NK-92 (cell line): ENCODE data around the gene ASPSCR1.
"Not testable (repeated sequence)": the region's sequence is repeated elsewhere in the genome, so short reads cannot be mapped to it uniquely, and the experiment has no call there.

Source experiments
- DNase-seq: peaks from one replicate; lab custom pipeline; 2025; ENCODE audit not compliant: unreplicated experiment; lab: John Stamatoyannopoulos, UW

Gene ASPSCR1

DNA sequence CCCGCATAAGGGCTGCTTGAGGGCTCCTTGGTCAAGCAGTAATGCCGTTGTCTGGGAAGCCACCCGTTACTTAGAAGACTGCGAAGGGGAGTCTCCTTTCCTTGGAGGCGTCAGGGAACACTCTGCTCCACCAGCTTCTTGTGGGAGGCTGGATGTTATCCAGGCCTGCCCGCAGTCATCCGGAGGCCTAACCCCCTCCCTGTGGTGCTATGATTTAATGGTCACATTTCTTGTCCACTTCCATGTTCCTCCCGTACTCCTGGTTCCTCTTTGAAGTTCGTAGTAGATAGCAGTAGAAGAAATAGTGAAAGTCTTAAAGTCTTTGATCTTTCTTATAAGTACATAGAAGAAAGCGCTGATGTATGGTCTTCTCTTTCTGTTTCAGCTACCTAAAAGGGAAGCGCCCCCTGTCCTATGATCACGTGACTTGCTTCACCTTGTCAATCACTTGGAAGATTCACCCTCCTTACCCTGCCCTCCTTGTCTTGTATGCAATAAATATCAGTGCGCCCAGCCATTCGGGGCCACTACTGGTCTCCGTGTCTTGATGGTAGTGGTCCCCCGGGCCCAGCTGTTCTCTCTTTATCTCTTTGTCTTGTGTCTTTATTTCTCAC lies 61.5 kb downstream of the ASPSCR1 start:
- DNase-seq = not testable (repeated sequence)

DNA sequence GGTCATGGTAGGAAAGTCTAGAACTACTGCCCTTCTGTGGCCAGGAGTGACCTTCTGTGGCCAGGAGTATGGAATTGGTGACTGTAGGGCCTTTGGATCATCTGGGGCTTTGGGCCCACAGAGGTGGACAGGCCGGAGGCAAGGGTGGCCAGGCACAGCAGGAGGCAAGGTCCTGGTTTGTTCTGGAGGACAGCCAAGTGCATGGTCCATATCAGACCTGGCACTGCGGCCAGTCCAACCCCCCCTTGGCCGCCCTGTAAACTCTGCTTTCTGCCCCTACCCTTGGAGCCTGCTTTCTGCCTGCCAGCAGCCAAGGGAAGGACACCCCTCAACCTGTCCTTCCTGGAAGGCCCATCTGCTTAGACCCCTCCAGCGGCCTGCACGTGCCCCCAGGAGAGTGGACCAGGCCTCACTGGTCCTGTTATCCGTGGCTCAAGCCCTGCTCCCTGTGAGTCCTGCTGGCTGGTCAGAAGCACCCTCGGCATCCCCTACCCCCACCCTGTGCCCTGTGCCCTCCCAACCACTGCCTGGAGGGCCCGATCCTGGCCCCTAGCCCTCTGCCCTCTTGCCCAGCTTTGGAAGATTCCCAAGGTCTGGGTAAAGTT lies 62.4 kb downstream of the ASPSCR1 start:
- DNase-seq = no peak

DNA sequence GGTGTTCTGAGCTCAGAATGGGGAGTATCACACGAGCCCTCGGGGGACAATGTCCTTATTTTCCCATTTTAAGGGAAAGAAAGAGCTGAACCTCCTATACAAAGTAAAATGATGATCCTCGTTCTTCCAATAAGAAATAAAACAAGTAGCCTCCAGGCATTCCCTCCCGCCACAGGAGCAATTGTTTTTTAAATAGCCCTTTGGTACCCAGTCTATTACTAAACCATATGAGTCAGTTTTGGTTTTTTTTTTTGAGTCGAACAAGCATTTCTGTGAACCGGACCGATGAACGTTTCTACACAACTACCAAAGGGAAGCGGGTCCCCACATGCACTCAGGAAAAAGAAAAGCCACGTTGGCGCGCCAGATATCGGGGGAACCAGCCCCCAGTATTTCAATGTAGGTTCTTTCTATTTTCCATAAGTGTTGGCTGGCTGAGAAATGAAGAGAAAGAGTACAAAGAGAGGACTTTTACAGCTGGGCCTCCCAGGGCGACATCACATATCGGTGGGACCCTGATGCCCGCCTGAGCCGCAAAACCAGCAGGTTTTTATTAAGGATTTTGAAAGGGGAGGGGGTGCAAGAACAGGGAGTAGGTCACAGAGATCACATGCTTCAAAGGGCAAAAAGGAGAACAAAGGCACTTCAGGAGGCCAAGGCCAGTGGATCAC lies 63.9 kb downstream of the ASPSCR1 start:
- no peak for DNase-seq

DNA sequence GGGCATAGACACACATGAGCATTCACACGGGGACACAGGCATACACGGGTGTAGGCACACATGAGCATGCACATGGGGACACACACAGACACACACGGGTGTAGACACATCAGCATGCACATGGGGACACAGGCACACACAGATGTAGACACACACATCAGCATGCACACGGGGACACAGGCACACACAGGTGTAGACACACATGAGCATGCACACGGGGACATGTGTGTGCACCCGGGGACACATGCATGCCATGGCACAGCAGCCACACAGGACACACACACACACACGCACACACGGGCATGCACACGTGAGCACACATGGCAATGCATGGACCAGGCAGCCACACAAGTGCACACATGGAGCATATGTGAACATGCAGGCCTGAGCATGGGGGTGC lies 65.2 kb downstream of the ASPSCR1 start:
- no peak for DNase-seq

DNA sequence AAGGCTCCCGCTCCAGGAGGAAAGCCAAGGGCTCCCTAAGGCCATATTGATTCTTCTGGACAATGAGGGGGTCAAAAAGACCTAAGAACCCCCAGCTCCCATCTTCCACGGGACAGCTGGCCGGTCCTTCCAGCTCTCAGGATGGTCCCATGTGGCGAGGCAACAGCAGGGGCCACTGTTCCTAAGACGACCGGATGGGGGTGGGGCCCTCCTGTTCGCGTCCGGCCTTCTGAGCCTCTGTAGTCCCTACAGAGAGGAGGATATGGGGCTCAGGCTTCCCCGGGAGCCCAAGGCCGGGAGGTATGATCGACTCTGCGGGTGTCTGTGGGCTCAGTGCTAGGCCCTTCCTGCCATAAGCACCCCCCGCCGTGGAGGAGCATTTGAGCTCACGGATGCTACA lies 66.1 kb downstream of the ASPSCR1 start:
- DNase-seq = no peak

DNA sequence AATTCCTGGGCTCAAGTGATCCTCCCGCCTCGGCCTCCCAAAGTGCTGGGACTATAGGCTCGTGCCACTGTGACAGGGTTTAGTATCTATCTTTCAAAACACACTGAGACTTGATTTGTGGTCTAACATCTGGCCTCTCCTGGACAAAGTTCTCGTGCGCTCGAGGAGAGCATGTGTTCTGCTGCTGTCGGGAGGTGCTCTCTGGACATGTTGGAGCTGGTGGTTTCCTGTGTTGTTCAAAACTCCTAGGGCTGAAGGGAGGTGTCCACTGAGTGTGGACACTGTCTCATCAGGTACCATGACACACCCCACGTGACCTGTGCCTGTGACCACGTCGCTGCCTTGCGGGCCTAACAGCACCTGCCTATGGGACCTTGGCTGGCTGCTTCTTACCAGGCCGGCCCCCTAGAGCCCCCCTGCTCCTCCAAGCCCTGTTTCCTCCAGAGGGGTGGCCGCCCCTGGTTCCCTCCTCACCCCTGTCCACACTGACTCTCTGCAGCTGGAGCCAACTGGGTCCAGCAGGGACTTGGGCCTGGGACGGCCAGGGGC lies 68.6 kb downstream of the ASPSCR1 start:
- no peak for DNase-seq

DNA sequence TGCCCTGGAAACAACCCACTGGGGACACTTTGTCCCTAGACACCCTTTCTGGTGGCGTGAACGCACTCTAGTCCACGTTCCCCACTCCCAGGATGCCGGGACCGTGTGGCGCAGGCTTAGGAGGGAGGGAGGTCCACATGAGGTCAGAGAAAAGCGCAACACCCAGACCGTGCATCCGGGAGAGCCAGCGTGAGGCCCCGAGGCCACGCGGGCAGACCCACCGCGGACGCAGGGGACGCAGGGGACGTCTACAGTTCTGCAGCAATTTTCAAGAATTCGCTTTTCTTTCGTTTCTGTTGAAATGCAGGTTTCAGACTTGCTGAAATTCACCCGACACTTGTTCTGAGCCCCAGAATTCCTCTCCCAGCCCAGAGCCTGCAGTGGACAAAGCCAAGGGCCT lies 69.5 kb downstream of the ASPSCR1 start:
- DNase-seq = no peak

DNA sequence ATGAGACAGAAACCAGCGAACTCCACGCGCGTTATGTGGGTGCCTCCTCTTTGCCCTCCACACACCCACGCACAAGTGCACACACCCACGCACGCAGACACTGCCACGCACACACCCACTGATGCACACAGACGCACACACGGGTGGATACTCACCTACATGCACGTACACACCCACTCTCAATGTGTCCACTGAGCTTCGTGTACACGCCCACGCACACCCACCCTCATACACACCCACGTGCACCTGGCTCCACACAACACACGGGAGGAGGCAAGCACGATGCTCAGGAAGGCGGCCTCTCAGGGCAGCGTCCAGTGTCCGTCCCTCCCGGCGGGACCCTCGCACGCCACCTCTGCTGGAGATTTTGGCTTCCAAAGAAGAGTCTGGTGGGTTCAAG lies 70.0 kb downstream of the ASPSCR1 start:
- DNase-seq = no peak

DNA sequence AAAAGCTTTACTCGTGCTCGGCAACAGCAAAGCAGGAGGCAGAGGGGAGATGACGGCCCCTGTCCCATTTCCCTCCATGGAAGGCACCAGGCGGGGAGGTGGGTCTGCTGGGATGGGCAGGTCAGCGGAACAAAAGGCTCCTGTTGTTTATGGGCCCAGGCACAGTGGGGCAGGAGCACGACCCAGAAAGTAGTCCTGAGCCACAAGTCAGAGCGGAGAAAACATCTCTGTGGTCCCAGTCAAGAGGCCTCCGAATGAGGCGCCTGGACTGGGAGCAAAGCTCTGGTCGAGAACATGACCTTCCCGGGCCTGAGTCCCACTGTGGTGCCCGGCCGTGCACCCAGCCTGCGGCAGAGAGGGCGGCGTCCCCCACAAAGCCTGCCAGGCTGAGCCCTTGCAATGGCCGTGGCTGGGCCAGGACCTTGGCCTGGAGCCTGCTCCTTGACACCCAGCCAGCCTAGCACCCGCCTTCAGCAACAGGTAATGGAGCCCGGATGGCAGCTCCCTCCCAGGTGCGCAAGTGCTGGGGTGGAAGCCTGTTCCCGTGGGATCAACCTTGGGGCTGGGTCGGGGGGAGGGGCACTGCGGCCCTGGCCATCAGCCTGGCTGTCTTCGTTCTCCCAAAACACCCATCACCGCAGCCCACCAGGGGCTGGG lies 70.6 kb downstream of the ASPSCR1 start:
- no peak for DNase-seq

DNA sequence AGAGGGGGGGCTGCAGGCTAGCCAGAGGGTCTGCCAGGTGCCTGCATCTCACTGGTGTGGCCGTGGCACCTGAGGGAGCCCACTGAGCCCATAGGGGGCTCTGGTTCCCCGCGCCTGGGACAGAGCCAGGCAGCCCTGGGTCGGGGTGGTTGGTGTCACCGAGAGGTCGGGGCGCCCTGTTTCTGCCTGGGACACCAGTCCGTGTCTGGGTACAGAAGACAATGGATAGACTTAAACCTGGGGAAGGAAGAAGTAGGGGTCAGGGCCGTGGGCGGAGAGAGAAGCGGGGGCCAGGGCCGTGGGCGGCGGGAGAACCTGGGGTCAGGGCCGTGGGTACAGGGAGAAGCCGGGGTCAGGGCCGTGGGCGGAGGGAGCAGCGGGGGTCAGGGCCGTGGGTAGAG lies 71.1 kb downstream of the ASPSCR1 start:
- no peak for DNase-seq

DNA sequence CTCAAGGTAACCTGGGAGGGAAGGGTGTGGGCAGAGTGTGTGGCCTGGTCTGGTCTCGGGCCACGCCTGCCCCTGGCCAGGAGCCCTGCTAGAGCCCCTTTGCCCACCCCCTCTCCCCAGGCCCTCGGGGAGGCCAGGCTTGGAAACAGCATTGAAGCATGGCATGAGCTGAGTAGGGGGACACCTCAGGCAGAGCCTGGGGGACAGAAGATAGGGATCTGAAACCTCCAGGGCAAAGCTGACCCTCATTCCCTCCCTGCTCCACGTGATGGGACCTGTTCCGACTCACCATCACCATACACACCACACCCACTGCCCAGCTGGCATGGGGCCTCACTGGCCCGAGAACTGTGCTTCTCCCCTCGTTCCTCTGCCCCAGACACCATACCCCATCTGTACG lies 71.7 kb downstream of the ASPSCR1 start:
- DNase-seq = no peak

DNA sequence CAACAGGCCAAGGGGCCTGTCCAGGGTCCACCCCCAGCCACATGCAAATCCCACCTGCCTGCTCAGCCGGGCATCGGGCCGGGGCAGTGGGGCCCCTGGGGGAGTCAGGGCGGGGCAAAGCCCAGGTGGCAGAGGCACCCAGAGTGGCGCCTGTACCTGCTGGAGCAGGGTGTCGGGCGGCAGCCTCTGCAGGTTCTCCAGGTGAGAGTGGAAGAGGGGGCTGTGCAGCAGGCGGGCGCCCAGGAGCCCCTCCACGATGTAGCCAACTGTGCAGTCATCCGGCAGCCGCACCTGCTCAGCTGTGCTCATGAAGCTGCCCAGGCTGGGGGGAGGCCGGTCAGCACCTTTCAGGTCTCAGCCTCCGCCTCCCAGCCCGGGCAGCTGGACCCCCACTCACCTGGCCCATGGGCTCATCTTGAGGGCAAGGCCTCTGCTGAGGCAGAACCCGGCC lies 72.1 kb downstream of the ASPSCR1 start:
- no peak for DNase-seq

DNA sequence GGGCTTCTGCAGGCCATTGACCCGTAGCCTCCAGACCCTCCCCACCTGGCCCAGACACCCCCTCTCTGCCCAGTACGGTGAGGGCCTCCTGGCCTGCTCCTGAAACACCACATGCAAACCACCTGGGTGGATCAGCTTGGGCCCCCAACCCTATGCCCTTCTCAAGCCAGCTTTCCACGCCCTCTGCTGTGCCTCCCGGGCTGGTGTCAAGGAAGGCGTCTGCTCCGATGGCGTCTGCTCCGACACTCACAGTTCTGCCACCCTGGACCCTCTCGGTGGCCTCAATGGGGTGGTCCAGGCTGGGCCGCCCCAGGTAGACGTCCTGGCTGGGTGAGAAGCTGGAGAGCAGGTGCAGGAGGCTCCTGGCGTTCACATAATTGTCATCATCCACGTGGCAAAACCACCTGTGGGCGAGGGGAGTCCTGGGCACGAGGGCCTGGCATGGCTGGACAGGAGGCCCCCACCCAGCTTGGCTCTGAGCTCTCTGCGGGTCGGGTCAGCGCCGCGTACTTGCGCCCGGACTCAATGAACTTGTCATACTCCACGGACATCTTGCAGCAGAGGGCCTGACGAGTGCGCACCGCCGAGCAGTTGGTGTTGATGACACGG lies 72.8 kb downstream of the ASPSCR1 start:
- no peak for DNase-seq

DNA sequence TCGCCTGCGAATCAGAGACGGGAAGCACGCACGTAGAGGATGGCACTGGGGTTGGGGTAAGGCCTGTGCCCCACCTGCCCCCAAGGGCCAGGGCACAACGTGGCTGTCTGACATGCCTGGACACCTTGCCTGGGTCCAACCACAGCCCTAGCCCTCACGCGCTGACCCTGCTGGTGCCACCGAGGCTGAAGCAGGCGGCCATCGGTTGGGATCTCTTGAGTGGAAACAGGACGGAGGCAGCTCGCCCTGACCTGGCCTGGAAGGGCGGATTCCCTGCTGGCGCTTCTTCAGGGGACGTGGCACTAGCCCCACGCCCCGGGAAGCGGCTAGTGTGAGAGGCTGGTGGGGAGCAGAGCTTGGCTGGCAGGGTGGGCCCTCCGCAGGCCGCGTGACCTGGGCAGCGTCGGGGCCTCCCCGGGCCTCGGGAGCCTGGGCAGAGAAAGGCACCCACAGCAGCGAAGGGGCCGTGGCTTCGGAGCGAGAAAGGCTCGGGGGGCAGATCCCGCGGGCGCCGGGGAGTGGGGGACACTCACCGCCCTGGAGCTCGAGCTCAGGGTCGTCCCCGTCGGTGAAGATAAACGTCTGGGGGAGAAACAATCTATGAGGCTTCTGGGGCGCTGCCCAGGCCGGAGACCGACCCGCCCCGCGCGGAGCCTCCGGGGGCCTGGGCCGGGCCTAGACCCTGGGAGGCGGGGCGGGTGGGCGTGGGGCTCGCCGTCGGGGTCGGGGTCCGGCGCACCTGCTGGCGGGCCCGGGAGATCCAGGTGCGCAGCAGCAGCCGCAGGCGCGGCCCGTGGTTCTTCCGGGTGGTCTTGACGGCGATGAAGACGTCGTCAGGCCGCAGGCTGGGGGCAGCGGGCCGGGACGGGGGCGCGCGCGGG lies 73.6 kb downstream of the ASPSCR1 start:
- no peak for DNase-seq

DNA sequence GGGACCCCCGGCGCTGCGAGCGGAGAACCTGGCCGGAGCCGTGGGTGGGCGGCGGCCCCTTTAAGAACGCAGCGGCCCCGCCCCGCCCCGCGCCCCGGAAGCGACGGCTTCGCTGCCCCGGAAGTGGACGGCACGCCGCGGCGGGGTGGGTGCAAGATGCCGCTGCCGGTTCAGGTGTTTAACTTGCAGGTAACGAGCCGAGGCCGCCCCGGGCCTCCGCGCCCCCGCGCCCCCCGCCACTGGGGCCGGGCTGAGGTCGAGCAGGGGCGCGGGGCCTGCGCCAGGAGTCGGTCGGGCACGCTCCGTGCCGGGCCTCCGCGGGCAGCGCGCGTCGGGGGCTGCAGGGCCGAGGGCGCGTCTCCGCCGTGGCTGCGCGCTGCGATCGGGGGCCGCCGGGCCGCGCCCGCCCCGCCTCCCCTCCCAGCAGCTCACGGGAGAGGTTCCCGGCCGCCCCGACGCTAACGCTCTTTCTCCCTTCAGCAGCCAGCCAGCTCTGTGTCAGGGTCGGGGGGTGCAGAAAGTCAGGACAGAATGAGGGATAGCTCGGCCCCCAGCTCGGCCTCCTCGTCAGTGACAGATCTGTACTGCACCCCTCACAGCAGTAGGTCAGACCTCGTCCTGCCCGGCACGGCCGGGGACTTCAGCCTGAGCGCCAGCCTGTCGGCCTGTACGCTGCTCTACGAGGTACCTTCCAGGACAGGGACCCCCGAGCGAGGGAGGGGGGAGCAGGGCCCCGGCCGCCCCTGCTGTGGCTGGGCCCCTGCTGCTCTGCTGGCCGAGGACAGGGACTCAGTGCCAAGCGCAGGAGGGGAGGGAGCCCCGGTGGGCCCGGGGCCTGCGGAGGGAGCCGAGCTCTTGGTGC lies 74.6 kb downstream of the ASPSCR1 start, which contains the start of the genes GPS1 and RFNG:
Gene GPS1 (plus strand): TSS at position 123 of the 862 bp plus-strand sequence. CDS start 34 bp downstream, at position 157.
Gene RFNG (minus strand): TSS at position 36 of the 862 bp plus-strand sequence. CDS start 45 bp downstream, outside the sequence.
- DNase-seq = no peak

DNA sequence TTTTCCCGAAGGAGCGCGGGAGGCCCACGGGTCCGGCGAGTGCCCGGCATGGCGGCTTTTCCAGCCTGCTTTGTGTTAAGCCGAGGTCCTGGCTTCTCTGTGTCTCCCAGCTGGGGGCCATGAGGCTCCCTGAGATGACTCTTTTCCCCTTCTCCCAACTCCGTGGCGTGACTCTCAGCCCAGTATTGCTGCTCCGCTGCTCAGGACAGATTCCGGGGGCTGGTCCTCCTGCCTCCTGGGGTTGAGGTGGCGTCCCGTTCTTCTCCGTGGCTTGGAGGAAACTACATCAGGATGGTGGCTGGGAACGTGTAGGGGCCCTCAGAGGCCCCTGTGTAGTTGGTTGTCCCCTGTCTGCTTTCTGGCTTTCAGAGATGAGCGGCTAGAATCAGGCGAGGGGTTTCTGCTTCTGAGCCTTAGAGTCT lies 75.2 kb downstream of the ASPSCR1 start:
- DNase-seq = no peak

DNA sequence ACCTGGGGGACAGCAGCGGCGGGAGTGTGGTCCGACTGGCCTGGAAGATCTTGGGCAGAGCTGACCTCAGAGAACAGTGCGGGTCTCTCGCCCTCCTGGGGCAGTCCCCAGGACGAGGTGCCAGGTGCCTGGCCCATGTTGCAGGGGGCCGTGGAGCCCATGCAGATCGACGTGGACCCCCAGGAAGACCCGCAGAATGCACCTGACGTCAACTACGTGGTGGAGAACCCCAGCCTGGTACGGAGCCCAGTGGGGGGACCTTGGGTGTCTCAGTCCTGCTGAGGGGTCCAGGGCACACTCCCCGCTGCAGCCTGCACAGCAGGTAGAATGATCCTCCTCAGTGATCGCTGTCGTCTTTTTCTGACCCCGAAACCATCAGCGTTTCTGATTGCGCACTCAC lies 75.7 kb downstream of the ASPSCR1 start:
- DNase-seq = no peak

DNA sequence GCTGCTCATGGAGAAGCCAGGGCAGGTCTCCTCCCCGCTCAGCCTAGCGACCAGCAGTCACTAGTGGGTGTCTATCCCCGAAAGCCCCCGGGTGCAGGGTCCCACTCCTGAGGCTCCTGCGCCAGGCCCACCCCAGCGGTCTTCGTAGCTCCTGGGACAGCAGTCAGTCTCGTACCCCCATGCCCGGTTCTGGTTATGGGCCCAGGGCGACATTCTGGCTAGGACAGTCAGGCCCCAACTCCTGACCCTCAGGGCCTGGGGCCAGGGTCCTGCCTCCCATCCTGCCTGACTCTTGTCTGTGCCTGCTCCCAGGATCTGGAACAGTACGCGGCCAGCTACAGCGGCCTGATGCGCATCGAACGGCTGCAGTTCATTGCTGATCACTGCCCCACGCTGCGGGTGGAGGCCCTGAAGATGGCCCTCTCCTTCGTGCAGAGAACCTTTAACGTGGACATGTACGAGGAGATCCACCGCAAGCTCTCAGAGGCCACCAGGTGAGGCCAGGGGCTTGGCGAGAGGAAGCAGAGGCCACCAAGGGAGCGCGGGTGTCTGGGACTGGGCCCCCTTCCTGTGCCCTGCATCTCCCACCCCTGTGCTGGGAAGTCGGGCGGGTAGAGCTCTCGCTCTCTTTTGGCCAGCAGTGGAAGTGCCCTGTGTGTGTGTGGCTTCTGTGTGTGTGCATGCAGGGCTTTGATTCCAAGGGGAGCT lies 76.3 kb downstream of the ASPSCR1 start:
- DNase-seq = no peak
